MM.1S (cell line): ENCODE data around the gene ADAM11.

ENCODE experiments used
- CTCF ChIP-seq: fragments of 300-600 bp; sonication (generic); IDR thresholded peaks from 2 replicates; pipeline ENCODE4 v1.5.1; 2016; ENCODE audit warnings: antibody characterized with exemption, low read length, mixed read lengths
- EZH2phosphoT487 ChIP-seq: fragments of 300-600 bp; sonication (generic); IDR thresholded peaks from 2 replicates; pipeline ENCODE4 v1.6.1; 2018; ENCODE audit warnings: antibody characterized with exemption, low read length

- TF ChIP-seq CTCF (no peak), EZH2phosphoT487 (no peak)
These were observed 49.0 kb downstream of the ADAM11 start for GRCh38 chr17:44807817-44808155.
